GM12878 (cell line): ENCODE data around the gene PROCA1. TPM values are rescaled to one million over a fixed set of nuclear protein-coding genes. Genes with fewer than 3 reads are reported as not detected.

Source experiments
- ATAC-seq: fragments of 200-7000 bp; cut with Tn5 transposase; 3 replicates; pipeline ENCODE4 v1.9.1; 2020; ENCODE audit warnings: mild to moderate bottlenecking, moderate library complexity
- BruUV-seq: library from RNA; stranded (reverse); fragments of 400-500 nt; replicated peaks from 2 replicates; lab custom pipeline; 2021; lab: Mats Ljungman, UMichigan
- CTCF ChIA-PET: fragments of 300-600 bp; sonication (Branson Sonifier 250); formaldehyde crosslinking; extraction: SDS; loops from one replicate; lab custom pipeline; 2021; ENCODE audit warnings: inconsistent platforms; lab: Yijun Ruan, JAX
- POLR2A ChIA-PET: fragments of 350-600 bp; formaldehyde crosslinking; extraction: SDS; loops from one replicate; lab custom pipeline; 2021; ENCODE audit warnings: inconsistent platforms; lab: Charles Lee
- RAD21 ChIA-PET: fragments of 300-600 bp; sonication (Branson Sonifier 250); formaldehyde crosslinking; loops from one replicate; lab custom pipeline; 2023; ENCODE audit warnings: antibody characterized with exemption; ENCODE audit not compliant: unreplicated experiment; lab: Charles Lee
- SMC1A ChIA-PET: fragments of 300-600 bp; sonication (Branson Sonifier 250); formaldehyde crosslinking; loops from one replicate; lab custom pipeline; 2023; ENCODE audit not compliant: unreplicated experiment, uncharacterized antibody; lab: Charles Lee
- DNase-seq: peaks from one replicate; pipeline ENCODE4 v3.0.0-alpha.2; 2011; ENCODE audit warnings: low read depth, low spot score
- FAIRE-seq: peaks from 3 replicates; lab custom pipeline; 2011; peaks lifted over from hg19 to GRCh38; lab: Jason Lieb, UNC
- H2AFZ ChIP-seq: 2 replicates; pipeline ENCODE4 v1.6.0; 2011; ENCODE audit warnings: low read depth, low read length, control low read depth; ENCODE audit not compliant: control insufficient read depth
- H3K27ac ChIP-seq: 2 replicates; pipeline ENCODE4 v1.5.1; 2011; ENCODE audit warnings: control low read depth; ENCODE audit not compliant: control insufficient read depth, insufficient read depth
- H3K27me3 ChIP-seq, 2 experiments: replicated peaks in 1 of 2; 2 replicates each; pipeline versions ENCODE4 v1.6.0 to v1.6.1; 2011; ENCODE audit warnings: low read length in 1 of 2; ENCODE audit not compliant: control insufficient read depth in 2 of 2, insufficient read depth in 2 of 2
- H3K36me3 ChIP-seq, 2 experiments: 2 replicates each; pipeline ENCODE4 v1.5.1; 2011; ENCODE audit warnings: low read length in 1 of 2; ENCODE audit not compliant: control insufficient read depth in 2 of 2, insufficient read depth in 2 of 2
- H3K4me1 ChIP-seq: 2 replicates; pipeline ENCODE4 v1.6.1; 2011; ENCODE audit warnings: mild to moderate bottlenecking, low read length, moderate library complexity, mixed read lengths; ENCODE audit not compliant: control insufficient read depth, insufficient read depth
- H3K4me2 ChIP-seq: 2 replicates; pipeline ENCODE4 v1.6.0; 2011; ENCODE audit warnings: control low read depth; ENCODE audit not compliant: control insufficient read depth, insufficient read depth
- H3K4me3 ChIP-seq: fragments of 200-600 bp; sonication (generic); 2 replicates; pipeline ENCODE4 v1.5.1; 2016
- H3K79me2 ChIP-seq: 2 replicates; pipeline ENCODE4 v1.6.0; 2011; ENCODE audit warnings: low read length; ENCODE audit not compliant: control insufficient read depth, insufficient read depth
- H3K9ac ChIP-seq: 2 replicates; pipeline ENCODE4 v1.8.0; 2011; ENCODE audit warnings: low read length, control low read depth, mixed read lengths; ENCODE audit not compliant: control insufficient read depth, insufficient read depth
- H3K9me3 ChIP-seq: replicated peaks from 3 replicates; pipeline ENCODE4 v1.5.1; 2011; ENCODE audit warnings: mild to moderate bottlenecking, low read length; ENCODE audit not compliant: control insufficient read depth, insufficient read depth
- H4K20me1 ChIP-seq: 2 replicates; pipeline ENCODE4 v1.6.0; 2011; ENCODE audit not compliant: control insufficient read depth, insufficient read depth
- CBX5 ChIP-seq: sonication (generic); IDR thresholded peaks from 2 replicates; pipeline ENCODE4 v1.6.1; 2016; ENCODE audit warnings: low read depth, moderate library complexity, mild to moderate bottlenecking, inconsistent platforms
- CHD1 ChIP-seq: IDR thresholded peaks from 2 replicates; pipeline ENCODE4 v1.6.1; 2012; ENCODE audit warnings: low read depth, low read length, improper control_type of control experiment
- CREM ChIP-seq: IDR thresholded peaks from 2 replicates; pipeline ENCODE4 v1.6.1; 2014; ENCODE audit warnings: antibody characterized with exemption, low read depth
- EGR1 ChIP-seq, 2 experiments: IDR thresholded peaks; 1 replicate in 1 of 2; 2 replicates in 1 of 2; pipeline ENCODE4 v1.6.1; 2011 to 2012; ENCODE audit warnings: low read depth in 2 of 2, low read length in 2 of 2, borderline replicate concordance in 1 of 2, mild to moderate bottlenecking in 1 of 2, moderate library complexity in 1 of 2
- ESRRA ChIP-seq: IDR thresholded peaks from 2 replicates; pipeline ENCODE4 v1.6.1; 2012; ENCODE audit warnings: mild to moderate bottlenecking, low read length, improper control_type of control experiment
- GATAD2B ChIP-seq: fragments of 450-650 bp; conservative IDR thresholded peaks from 2 replicates; pipeline ENCODE4 v1.6.1; 2017; ENCODE audit warnings: low read depth, mild to moderate bottlenecking, moderate library complexity
- HDAC2 ChIP-seq: fragments of 200-600 bp; sonication (generic); IDR thresholded peaks from 2 replicates; pipeline ENCODE4 v1.6.1; 2017
- JUNB ChIP-seq: IDR thresholded peaks from 2 replicates; pipeline ENCODE4 v1.6.1; 2016; ENCODE audit warnings: antibody characterized with exemption, mild to moderate bottlenecking
- LARP7 ChIP-seq: fragments of 450-650 bp; IDR thresholded peaks from 2 replicates; pipeline ENCODE4 v1.6.1; 2017; ENCODE audit warnings: mild to moderate bottlenecking
- POLR2A ChIP-seq: IDR thresholded peaks from 2 replicates; pipeline ENCODE4 v1.6.1; 2011; ENCODE audit warnings: low read depth, mild to moderate bottlenecking, low read length
- POLR2AphosphoS5 ChIP-seq: IDR thresholded peaks from 2 replicates; pipeline ENCODE4 v1.6.1; 2011; ENCODE audit warnings: mild to moderate bottlenecking, low read length, inconsistent platforms
- RCOR1 ChIP-seq: conservative IDR thresholded peaks from 2 replicates; pipeline ENCODE4 v1.6.1; 2012; ENCODE audit warnings: low read depth, low read length, improper control_type of control experiment
- RFX5 ChIP-seq: IDR thresholded peaks from 2 replicates; pipeline ENCODE4 v1.6.1; 2011; ENCODE audit warnings: low read depth, low read length, improper control_type of control experiment
- TCF12 ChIP-seq: IDR thresholded peaks from 2 replicates; pipeline ENCODE4 v1.6.1; 2011; ENCODE audit warnings: low read depth, mild to moderate bottlenecking, low read length
- WGBS: methylation state at CpG from one replicate; pipeline ENCODE4 v1.1.6; 2016; ENCODE audit warnings: low lambda C conversion rate; ENCODE audit not compliant: insufficient replicate concordance, insufficient coverage; ENCODE audit errors: missing lambda C conversion rate; 5-methylcytosine and 5-hydroxymethylcytosine counted together
- in situ Hi-C: fragments of 300-500 bp; cut with MboI; formaldehyde crosslinking; loops from 9 replicates; pipeline ENCODE4 v1.14.3; 2018; ENCODE audit warnings: mixed read lengths
- intact Hi-C: fragments of 100-400 bp; cut with micrococcal nuclease; formaldehyde crosslinking; loops from one replicate; pipeline ENCODE4 v1.14.2; 2022; ENCODE audit not compliant: unreplicated experiment
- polyA plus RNA-seq, 11 experiments: library from polyadenylated mRNA; depleted of rRNA in 4 of 11; unstranded in 6 of 11; stranded (reverse) in 5 of 11; fragments of >200 nt; fragmentation: Nextera tagmentation in 4 of 11; fragmentation: Illumina TruSeq in 1 of 11; extraction: Ambion mirVana in 4 of 11; extraction: Trizol in 1 of 11; gene quantifications; 1 replicate in 1 of 11; 2 replicates in 10 of 11; pipeline versions ENCODE4 v1.2.1 to v1.2.3, GENCODE V29; 2011 to 2016; ENCODE audit warnings: inconsistent platforms in 2 of 11, missing spikeins in 2 of 11, low read depth in 1 of 11
- total RNA-seq, 4 experiments: library from RNA; depleted of rRNA in 3 of 4; stranded (reverse); fragments of >200 nt in 3 of 4; fragmentation: Illumina TruSeq in 1 of 4; extraction: Trizol in 1 of 4; gene quantifications; 2 replicates each; pipeline versions ENCODE4 v1.2.1 to v1.2.3, GENCODE V29; 2013 to 2021
- TF ChIP-seq, protein P1 (sequence below): fragments of 450-650 bp; IDR thresholded peaks from 2 replicates; pipeline ENCODE4 v1.6.1; 2016; ENCODE audit warnings: mild to moderate bottlenecking
- TF ChIP-seq, protein P2 (sequence below): fragments of 150-350 bp; IDR thresholded peaks from 2 replicates; pipeline ENCODE4 v1.6.1; 2014; ENCODE audit warnings: mild to moderate bottlenecking, low read depth, low read length

Gene PROCA1
- total and polyA plus RNA-seq, 10 of the 15 experiments (the other 5 are each of a cell fraction or from before 2014, with no cell fraction given), result 0.35 to 4.8 (median 1.4) TPM

DNA sequence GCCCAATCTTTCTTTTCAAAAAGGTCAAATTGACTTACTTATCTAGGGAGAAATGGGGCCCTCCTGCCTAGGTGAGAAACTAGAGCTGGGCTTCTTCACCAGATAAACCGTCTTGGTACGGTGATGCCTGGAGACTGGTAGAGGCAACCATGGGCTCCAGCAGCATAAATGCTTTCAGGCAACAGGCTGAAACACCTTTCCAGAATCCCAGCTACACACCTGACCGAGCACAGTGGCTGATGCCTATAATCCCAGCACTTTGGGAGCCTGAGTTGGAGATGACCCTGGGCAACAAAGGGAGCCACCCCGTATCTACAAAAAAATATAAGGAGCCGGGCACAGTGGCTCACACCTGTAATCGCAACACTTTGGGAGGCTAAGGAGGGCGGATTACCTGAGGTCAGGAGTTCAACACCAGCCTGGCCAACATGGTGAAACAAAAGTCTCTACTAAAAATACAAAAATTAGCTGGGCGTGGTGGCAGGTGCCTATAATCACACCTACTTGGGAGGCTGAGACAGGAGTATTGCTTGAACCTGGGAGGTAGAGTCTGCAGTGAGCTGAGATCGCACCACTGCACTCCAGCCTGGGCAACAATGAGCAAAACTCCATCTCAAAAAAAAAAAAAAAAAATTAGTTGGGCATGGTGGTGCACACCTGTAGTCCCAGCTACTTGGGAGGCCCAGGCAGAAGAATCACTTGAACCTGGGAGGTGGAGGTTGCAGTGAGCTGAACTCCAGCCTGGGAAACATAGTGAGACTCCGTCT lies 40.1 kb upstream of the PROCA1 start:
- H2AFZ ChIP-seq, result no peak overlapping the region

More for the DNA sequence above, 40.1 kb upstream of the PROCA1 start:
- POLR2A ChIA-PET, result interaction anchor here (0.6 to 15.2 kb wide), 5 partner anchors 24 to 198 kb away, joined by 3 to 485 read pairs (median 3); partner anchors contain the start of genes NEK8, RPL23A and TLCD1
- SMC1A ChIA-PET, result interaction anchor here (0.7 to 17.8 kb wide), 8 partner anchors 10 to 174 kb away, joined by 3 to 326 read pairs (median 3); partner anchors contain the start of genes NEK8 and TLCD1
- intact Hi-C loops (no loop called here), in situ Hi-C loops (no loop called here)
- H3K27me3 ChIP-seq, result no peaks in the 10 kb centered on the region
- peaks cover 11% of the 10 kb centered on the region for H4K20me1 ChIP-seq
- FAIRE-seq, result no peak
- H3K4me1 ChIP-seq, result peaks cover 19% of the 10 kb centered on the region
- no TSS peak for BruUV-seq
- H3K27ac ChIP-seq, result no peak overlapping the region
- H3K4me3 ChIP-seq, result no peak overlapping the region
- WGBS, result 99% methylated on average over 10 of the region's 10 CpGs
- CTCF ChIA-PET, result interaction anchor here (0.7 to 10.0 kb wide), 12 partner anchors 10 to 202 kb away, joined by 3 to 394 read pairs (median 6); partner anchors contain the start of genes DHRS13, NEK8, RPL23A and TLCD1
- peaks cover 28 to 30% of the 10 kb centered on the region in 2 experiments for H3K36me3 ChIP-seq
- no peak for ATAC-seq
- TF ChIP-seq HDAC2, result no peak
- no peak for TF ChIP-seq EGR1 (IDR thresholded peaks at IDR 0.05; ENCODE audit: borderline replicate concordance in 1 of 2, low read depth in 2 of 2, low read length in 2 of 2)
- no peak for TF ChIP-seq CBX5
- TF ChIP-seq, protein P1, sequence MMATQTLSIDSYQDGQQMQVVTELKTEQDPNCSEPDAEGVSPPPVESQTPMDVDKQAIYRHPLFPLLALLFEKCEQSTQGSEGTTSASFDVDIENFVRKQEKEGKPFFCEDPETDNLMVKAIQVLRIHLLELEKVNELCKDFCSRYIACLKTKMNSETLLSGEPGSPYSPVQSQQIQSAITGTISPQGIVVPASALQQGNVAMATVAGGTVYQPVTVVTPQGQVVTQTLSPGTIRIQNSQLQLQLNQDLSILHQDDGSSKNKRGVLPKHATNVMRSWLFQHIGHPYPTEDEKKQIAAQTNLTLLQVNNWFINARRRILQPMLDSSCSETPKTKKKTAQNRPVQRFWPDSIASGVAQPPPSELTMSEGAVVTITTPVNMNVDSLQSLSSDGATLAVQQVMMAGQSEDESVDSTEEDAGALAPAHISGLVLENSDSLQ, result no peak
- no peak for TF ChIP-seq RCOR1
- TF ChIP-seq RFX5, result no peak
- TF ChIP-seq TCF12, result no peak
- no peak for TF ChIP-seq GATAD2B
- TF ChIP-seq CREM, result no peak
- no peak for TF ChIP-seq LARP7
- no peak for TF ChIP-seq CHD1
- TF ChIP-seq POLR2A, result peak; percentile 51
- 0 out of 2 replicates have a peak, but pooled peaks have one; percentile 57 for TF ChIP-seq POLR2AphosphoS5
- TF ChIP-seq ESRRA, result no peak
- TF ChIP-seq, protein P2, sequence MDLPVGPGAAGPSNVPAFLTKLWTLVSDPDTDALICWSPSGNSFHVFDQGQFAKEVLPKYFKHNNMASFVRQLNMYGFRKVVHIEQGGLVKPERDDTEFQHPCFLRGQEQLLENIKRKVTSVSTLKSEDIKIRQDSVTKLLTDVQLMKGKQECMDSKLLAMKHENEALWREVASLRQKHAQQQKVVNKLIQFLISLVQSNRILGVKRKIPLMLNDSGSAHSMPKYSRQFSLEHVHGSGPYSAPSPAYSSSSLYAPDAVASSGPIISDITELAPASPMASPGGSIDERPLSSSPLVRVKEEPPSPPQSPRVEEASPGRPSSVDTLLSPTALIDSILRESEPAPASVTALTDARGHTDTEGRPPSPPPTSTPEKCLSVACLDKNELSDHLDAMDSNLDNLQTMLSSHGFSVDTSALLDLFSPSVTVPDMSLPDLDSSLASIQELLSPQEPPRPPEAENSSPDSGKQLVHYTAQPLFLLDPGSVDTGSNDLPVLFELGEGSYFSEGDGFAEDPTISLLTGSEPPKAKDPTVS, result no peak
- TF ChIP-seq JUNB, result no peak
- peaks cover 39% of the 10 kb centered on the region for H3K79me2 ChIP-seq
- no peaks in the 10 kb centered on the region for H3K9me3 ChIP-seq
- no peak for DNase-seq
- H3K9ac ChIP-seq, result no peak overlapping the region
- RAD21 ChIA-PET, result interaction anchor here (1.0 to 17.4 kb wide), 7 partner anchors 12 to 202 kb away, joined by 3 to 375 read pairs (median 4); partner anchors contain the start of genes NEK8, PROCA1 and TLCD1
- no peak overlapping the region for H3K4me2 ChIP-seq
